Fibroblast of upper back skin (primary cell): ENCODE data around the gene CDT1.
"Not testable (repeated sequence)": the region's sequence is repeated elsewhere in the genome, so short reads cannot be mapped to it uniquely, and the experiment has no call there.

Experiments used
- DNase-seq: peaks from one replicate; pipeline ENCODE4 v3.0.0-alpha.2; 2013

The CDT1 gene

GRCh38 chr16:88784074-88784855 lies 19.3 kb upstream of the CDT1 start:
- peak; percentile 78 for DNase-seq

GRCh38 chr16:88784856-88785105 lies 18.8 kb upstream of the CDT1 start:
- DNase-seq, result no peak

GRCh38 chr16:88785106-88785924 lies 18.3 kb upstream of the CDT1 start, which contains the start of gene PIEZO1:
TSS of gene PIEZO1 (minus strand) at chr16:88785220. CDS start at chr16:88784964, 256 bp downstream.
- peak; percentile 55 for DNase-seq

- DNase-seq, result no peak
These were observed 15.8 kb upstream of the CDT1 start for GRCh38 chr16:88787579-88788314.

- DNase-seq, result not testable (repeated sequence)
These were observed 14.8 kb upstream of the CDT1 start for GRCh38 chr16:88788749-88789148.

GRCh38 chr16:88789594-88789993 lies 14.0 kb upstream of the CDT1 start:
- no peak for DNase-seq

- no peak for DNase-seq
These were observed 13.0 kb upstream of the CDT1 start for GRCh38 chr16:88790312-88791211.

- DNase-seq, result no peak
These were observed 11.5 kb upstream of the CDT1 start for GRCh38 chr16:88792078-88792550.

- DNase-seq, result no peak
These were observed 10.8 kb upstream of the CDT1 start for GRCh38 chr16:88792668-88793250.

GRCh38 chr16:88793251-88793954 lies 10.2 kb upstream of the CDT1 start:
- DNase-seq, result no peak

- no peak for DNase-seq
These were observed 7.3 kb upstream of the CDT1 start for GRCh38 chr16:88796278-88796677.

GRCh38 chr16:88798073-88798472 lies 5.5 kb upstream of the CDT1 start:
- DNase-seq, result no peak

- no peak for DNase-seq
These were observed 4.7 kb upstream of the CDT1 start for GRCh38 chr16:88798772-88799455.

GRCh38 chr16:88799569-88800276 lies 3.9 kb upstream of the CDT1 start:
- DNase-seq, result no peak

- no peak for DNase-seq
These were observed 3.4 kb upstream of the CDT1 start for GRCh38 chr16:88800277-88800592.

- DNase-seq, result no peak
These were observed 573 bp downstream of the CDT1 start for GRCh38 chr16:88804173-88804551.

- DNase-seq, result no peak
These were observed 1.2 kb downstream of the CDT1 start for GRCh38 chr16:88804552-88805339.

GRCh38 chr16:88805340-88805715 lies 1.7 kb downstream of the CDT1 start:
- DNase-seq, result no peak

GRCh38 chr16:88805887-88806393 lies 2.4 kb downstream of the CDT1 start:
- no peak for DNase-seq
